HepG2 (cell line): ENCODE data around the gene RIIAD1. TPM values are rescaled to one million over a fixed set of nuclear protein-coding genes. Genes with fewer than 3 reads are reported as not detected.

Source experiments
- ATAC-seq: fragments of 200-7000 bp; cut with Tn5 transposase; 3 replicates; pipeline ENCODE4 v1.9.1; 2020; ENCODE audit warnings: mild to moderate bottlenecking, moderate library complexity
- BruUV-seq: library from RNA; stranded (reverse); fragments of 400-500 nt; replicated peaks from 2 replicates; lab custom pipeline; 2021; lab: Mats Ljungman, UMichigan
- CTCF ChIA-PET: fragments of 300-600 bp; formaldehyde crosslinking; extraction: SDS; loops from one replicate; lab custom pipeline; 2021; ENCODE audit warnings: low total read pairs, inconsistent platforms, low intra/inter-chr PET ratio; lab: Yijun Ruan, JAX
- POLR2A ChIA-PET: fragments of 350-600 bp; sonication (Branson Sonifier 250); formaldehyde crosslinking; loops from one replicate; lab custom pipeline; 2020; ENCODE audit warnings: antibody characterized with exemption, inconsistent platforms; lab: Yijun Ruan, JAX
- DNase-seq: peaks from one replicate; pipeline ENCODE4 v3.0.0-alpha.2; 2015; ENCODE audit warnings: low spot score
- FAIRE-seq: peaks from 3 replicates; lab custom pipeline; 2011; peaks lifted over from hg19 to GRCh38; lab: Jason Lieb, UNC
- H2AFZ ChIP-seq: one replicate; pipeline ENCODE4 v1.6.1; 2011; ENCODE audit warnings: low read length, inconsistent platforms
- H3K27ac ChIP-seq: fragments of 300-600 bp; 3 replicates; pipeline ENCODE4 v1.8.0; 2011; ENCODE audit warnings: mixed run types, mild to moderate bottlenecking, mixed read lengths, low read length, inconsistent platforms; ENCODE audit not compliant: insufficient read depth; ENCODE audit errors: extremely low read length
- H3K27me3 ChIP-seq, 2 experiments: fragments of 200-600 bp in 1 of 2; 2 replicates in 1 of 2; 3 replicates in 1 of 2; pipeline versions ENCODE4 v1.6.0 to v1.8.0; 2011; ENCODE audit warnings: low read length in 2 of 2, mild to moderate bottlenecking in 2 of 2, moderate library complexity in 2 of 2, inconsistent platforms in 1 of 2; ENCODE audit not compliant: insufficient read depth in 2 of 2, control insufficient read depth in 1 of 2
- H3K36me3 ChIP-seq, 2 experiments: fragments of 200-600 bp in 1 of 2; replicated peaks in 1 of 2; 2 replicates in 1 of 2; 3 replicates in 1 of 2; pipeline versions ENCODE4 v1.5.1 to v1.8.0; 2011; ENCODE audit warnings: low read length in 2 of 2, inconsistent platforms in 1 of 2; ENCODE audit not compliant: insufficient read depth in 2 of 2, control insufficient read depth in 1 of 2
- H3K4me1 ChIP-seq: 2 replicates; pipeline ENCODE4 v1.5.1; 2012; ENCODE audit warnings: low read length, inconsistent platforms; ENCODE audit not compliant: insufficient read depth
- H3K4me2 ChIP-seq: 2 replicates; pipeline ENCODE4 v1.6.0; 2011; ENCODE audit warnings: low read depth, low read length, inconsistent platforms
- H3K4me3 ChIP-seq, 3 experiments: fragments of 200-600 bp in 1 of 3; sonication (generic), shearing (Covaris generic) in 1 of 3; replicated peaks in 1 of 3; 2 replicates each; pipeline ENCODE4 v1.5.1; 2011 to 2016; ENCODE audit warnings: low read length in 3 of 3, inconsistent platforms in 2 of 3, low read depth in 2 of 3, mild to moderate bottlenecking in 2 of 3, control low read depth in 1 of 3, mixed read lengths in 1 of 3; ENCODE audit not compliant: insufficient read depth in 1 of 3
- H3K79me2 ChIP-seq: one replicate; pipeline ENCODE4 v1.6.1; 2011; ENCODE audit warnings: low read length, inconsistent platforms; ENCODE audit not compliant: insufficient read depth
- H3K9ac ChIP-seq: 2 replicates; pipeline ENCODE4 v1.6.0; 2011; ENCODE audit warnings: mild to moderate bottlenecking, low read depth, low read length, inconsistent platforms; ENCODE audit not compliant: insufficient read depth
- H3K9me3 ChIP-seq: 2 replicates; pipeline ENCODE4 v1.5.1; 2012; ENCODE audit warnings: mild to moderate bottlenecking, low read length
- H4K20me1 ChIP-seq: 2 replicates; pipeline ENCODE4 v1.6.0; 2011; ENCODE audit warnings: inconsistent platforms, mild to moderate bottlenecking, low read length, moderate library complexity; ENCODE audit not compliant: insufficient read depth
- ADNP ChIP-seq: sonication (generic); formaldehyde crosslinking; IDR thresholded peaks from 2 replicates; pipeline ENCODE4 v1.4.0; 2020; ENCODE audit warnings: missing genetic modification reagents
- EED ChIP-seq: sonication (generic); formaldehyde crosslinking; IDR thresholded peaks from 2 replicates; pipeline ENCODE4 v1.5.0; 2020; ENCODE audit warnings: mild to moderate bottlenecking, missing genetic modification reagents
- KAT7 ChIP-seq: IDR thresholded peaks from 2 replicates; pipeline ENCODE4 v1.6.1; 2018; ENCODE audit warnings: borderline replicate concordance, missing compliant biosample characterization
- MBNL3 ChIP-seq: fragments of 250-450 bp; sonication (Bioruptor Pico); conservative IDR thresholded peaks from 2 replicates; pipeline ENCODE4 v1.8.0; 2022; ENCODE audit warnings: mild to moderate bottlenecking, inconsistent platforms
- MEIS1 ChIP-seq: sonication (generic); formaldehyde crosslinking; IDR thresholded peaks from 2 replicates; pipeline ENCODE4 v1.9.0; 2021; ENCODE audit warnings: mild to moderate bottlenecking, missing genetic modification reagents, moderate library complexity, borderline replicate concordance
- NFATC3 ChIP-seq: sonication (generic); formaldehyde crosslinking; IDR thresholded peaks from 2 replicates; pipeline ENCODE4 v1.5.1; 2020; ENCODE audit warnings: mild to moderate bottlenecking, missing genetic modification reagents
- NFE2 ChIP-seq: sonication (generic); formaldehyde crosslinking; IDR thresholded peaks from 2 replicates; pipeline ENCODE4 v1.4.0; 2020; ENCODE audit warnings: missing genetic modification reagents
- NFKB2 ChIP-seq: sonication (generic); formaldehyde crosslinking; IDR thresholded peaks from 2 replicates; pipeline ENCODE4 v1.4.0; 2020; ENCODE audit warnings: missing genetic modification reagents, borderline replicate concordance
- PHF8 ChIP-seq: sonication (generic); formaldehyde crosslinking; IDR thresholded peaks from 2 replicates; pipeline ENCODE4 v1.5.0; 2020; ENCODE audit warnings: missing genetic modification reagents
- RBAK ChIP-seq: sonication (generic); formaldehyde crosslinking; IDR thresholded peaks from 2 replicates; pipeline ENCODE4 v1.5.1; 2020; ENCODE audit warnings: mild to moderate bottlenecking, missing genetic modification reagents
- SIX1 ChIP-seq: sonication (generic); formaldehyde crosslinking; IDR thresholded peaks from 2 replicates; pipeline ENCODE4 v1.4.0; 2020; ENCODE audit warnings: missing genetic modification reagents, borderline replicate concordance
- ZEB1 ChIP-seq: IDR thresholded peaks from 2 replicates; pipeline ENCODE4 v1.6.1; 2012; ENCODE audit warnings: mild to moderate bottlenecking, low read depth, inconsistent platforms; ENCODE audit not compliant: insufficient replicate concordance
- ZNF20 ChIP-seq: sonication (generic); formaldehyde crosslinking; IDR thresholded peaks from 2 replicates; pipeline ENCODE4 v1.4.0; 2020; ENCODE audit warnings: mild to moderate bottlenecking, moderate library complexity, missing genetic modification reagents
- ZNF263 ChIP-seq: sonication (generic); formaldehyde crosslinking; IDR thresholded peaks from 2 replicates; pipeline ENCODE4 v1.4.0; 2020; ENCODE audit warnings: missing genetic modification reagents
- ZNF296 ChIP-seq: sonication (generic); formaldehyde crosslinking; conservative IDR thresholded peaks from 2 replicates; pipeline ENCODE4 v1.5.0; 2020; ENCODE audit warnings: mild to moderate bottlenecking, missing genetic modification reagents
- ZNF570 ChIP-seq: sonication (generic); formaldehyde crosslinking; IDR thresholded peaks from 2 replicates; pipeline ENCODE4 v1.4.0; 2020; ENCODE audit warnings: mild to moderate bottlenecking, missing genetic modification reagents, borderline replicate concordance
- WGBS: methylation state at CpG from one replicate; pipeline ENCODE4 v1.1.6; 2017; ENCODE audit warnings: low lambda C conversion rate; 5-methylcytosine and 5-hydroxymethylcytosine counted together
- in situ Hi-C: cut with HindIII; loops from 2 replicates; pipeline ENCODE4 v1.10.0; 2017; ENCODE audit warnings: low pct_unique_long_range_greater_than_20kb; ENCODE audit not compliant: extremely low pct_ligation_motif_present
- intact Hi-C: fragments of 100-400 bp; cut with micrococcal nuclease; formaldehyde crosslinking; loops from one replicate; pipeline ENCODE4 v1.10.0; 2022; ENCODE audit not compliant: unreplicated experiment
- polyA plus RNA-seq, 8 experiments: library from polyadenylated mRNA; depleted of rRNA in 3 of 8; stranded (reverse) in 7 of 8; unstranded in 1 of 8; fragments of >200 nt; fragmentation: Illumina TruSeq in 4 of 8; extraction: Trizol in 4 of 8; gene quantifications; 2 replicates each; pipeline versions ENCODE4 v1.2.1 to v1.2.3, GENCODE V29; 2011 to 2016; ENCODE audit warnings: low read depth in 4 of 8, missing spikeins in 1 of 8, mixed read lengths in 1 of 8; ENCODE audit not compliant: insufficient read depth in 1 of 8
- total RNA-seq, 5 experiments: library from RNA; depleted of rRNA; stranded (reverse); fragments of >200 nt; fragmentation: Illumina TruSeq; extraction: Trizol; gene quantifications; 2 replicates each; pipeline ENCODE4 v1.2.3, GENCODE V29; 2016; ENCODE audit warnings: low read depth in 1 of 5
- TF ChIP-seq, protein P1 (sequence below): sonication (generic); formaldehyde crosslinking; IDR thresholded peaks from 2 replicates; pipeline ENCODE4 v1.8.0; 2022; ENCODE audit warnings: missing genetic modification reagents, mild to moderate bottlenecking, inconsistent platforms, borderline replicate concordance
- TF ChIP-seq, protein P2 (sequence below), 2 experiments: sonication (generic) in 1 of 2; formaldehyde crosslinking in 1 of 2; IDR thresholded peaks; 2 replicates each; pipeline versions ENCODE4 v1.4.0 to v1.6.1; 2016 to 2020; ENCODE audit warnings: borderline replicate concordance in 1 of 2, low read depth in 1 of 2, mild to moderate bottlenecking in 1 of 2, missing genetic modification reagents in 1 of 2

RIIAD1 gene
- total and polyA plus RNA-seq, 2 of the 13 experiments (the other 11 are each of a cell fraction or from before 2014, with no cell fraction given), result not detected

DNA sequence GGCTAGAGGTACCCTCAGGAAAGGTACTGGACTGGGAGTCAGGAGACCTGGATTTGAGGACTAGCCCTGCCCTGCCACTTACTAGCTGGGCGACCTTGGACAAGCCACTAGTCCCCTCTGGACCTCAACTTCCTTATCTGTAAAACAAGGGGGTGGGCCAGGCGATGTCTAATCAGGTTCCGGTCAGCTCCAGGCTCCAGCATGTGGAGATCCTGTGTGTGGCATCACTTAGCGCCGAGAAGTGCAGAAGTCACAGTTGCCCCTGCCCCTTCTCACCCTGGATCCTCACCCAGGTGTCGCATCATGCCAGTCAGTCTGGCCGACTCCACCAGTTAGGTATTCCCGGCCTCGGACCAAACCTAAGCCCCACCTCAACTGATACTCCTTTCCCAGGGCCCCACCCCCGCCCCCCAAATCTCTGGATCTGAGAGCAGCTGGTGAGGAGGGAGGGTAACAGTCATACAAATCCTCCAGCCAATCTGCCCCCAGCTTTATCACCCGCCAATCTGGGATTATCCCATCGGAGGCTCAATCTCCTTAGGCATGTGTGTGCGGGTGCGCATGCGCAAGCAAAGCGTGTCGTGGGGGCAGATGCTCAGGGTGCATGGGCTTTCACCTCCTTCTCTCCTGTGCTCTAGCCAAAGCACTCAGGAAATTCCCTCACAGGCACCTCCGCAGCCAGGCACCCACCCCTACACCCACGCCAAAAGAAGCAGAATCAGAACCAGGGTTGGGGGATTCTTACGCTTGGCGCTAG lies 10.1 kb upstream of the RIIAD1 start:
- ATAC-seq (no peak), DNase-seq (no peak), FAIRE-seq (no peak)
- in situ Hi-C loops, result loop anchor here (10.0 kb wide), 1 partner anchor 124 kb away; the partner anchor contains the start of genes C2CD4D and RORC
- H4K20me1 ChIP-seq, result no peaks in the 10 kb centered on the region
- no peaks in the 10 kb centered on the region for H3K36me3 ChIP-seq
- no peaks in the 10 kb centered on the region for H3K9me3 ChIP-seq
- no TSS peak for BruUV-seq
- H3K9ac ChIP-seq, result no peak overlapping the region
- H3K79me2 ChIP-seq, result no peaks in the 10 kb centered on the region
- intact Hi-C loops, result no loop called here
- TF ChIP-seq ZNF263 (CRISPR knock-in tag) (no peak), SIX1 (no peak), MBNL3 (CRISPR knock-in tag) (no peak), MEIS1 (CRISPR knock-in tag) (no peak), ZNF20 (CRISPR knock-in tag) (no peak), EED (CRISPR knock-in tag) (no peak), ZNF570 (CRISPR knock-in tag) (no peak), KAT7 (CRISPR knock-in tag) (no peak), NFKB2 (CRISPR knock-in tag) (no peak), NFE2 (CRISPR knock-in tag) (no peak), ZNF296 (CRISPR knock-in tag) (no peak), RBAK (CRISPR knock-in tag) (no peak), ADNP (CRISPR knock-in tag) (no peak), ZEB1 (no peak), NFATC3 (CRISPR knock-in tag) (no peak), PHF8 (no peak)
- TF ChIP-seq, protein P1, sequence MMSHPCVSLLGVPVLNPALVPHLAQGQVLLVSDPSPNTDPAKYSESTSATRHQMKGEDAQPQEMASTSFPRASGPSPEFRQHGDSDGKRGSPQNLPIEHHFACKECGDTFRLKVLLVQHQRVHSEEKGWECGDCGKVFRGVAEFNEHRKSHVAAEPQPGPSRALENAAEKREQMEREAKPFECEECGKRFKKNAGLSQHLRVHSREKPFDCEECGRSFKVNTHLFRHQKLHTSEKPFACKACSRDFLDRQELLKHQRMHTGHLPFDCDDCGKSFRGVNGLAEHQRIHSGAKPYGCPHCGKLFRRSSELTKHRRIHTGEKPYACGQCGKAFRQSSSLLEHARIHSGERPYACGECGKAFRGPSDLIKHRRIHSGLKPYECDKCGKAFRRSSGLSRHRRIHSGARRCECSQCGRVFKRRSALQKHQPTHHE (CRISPR knock-in tag), result no peak
- TF ChIP-seq, protein P2, sequence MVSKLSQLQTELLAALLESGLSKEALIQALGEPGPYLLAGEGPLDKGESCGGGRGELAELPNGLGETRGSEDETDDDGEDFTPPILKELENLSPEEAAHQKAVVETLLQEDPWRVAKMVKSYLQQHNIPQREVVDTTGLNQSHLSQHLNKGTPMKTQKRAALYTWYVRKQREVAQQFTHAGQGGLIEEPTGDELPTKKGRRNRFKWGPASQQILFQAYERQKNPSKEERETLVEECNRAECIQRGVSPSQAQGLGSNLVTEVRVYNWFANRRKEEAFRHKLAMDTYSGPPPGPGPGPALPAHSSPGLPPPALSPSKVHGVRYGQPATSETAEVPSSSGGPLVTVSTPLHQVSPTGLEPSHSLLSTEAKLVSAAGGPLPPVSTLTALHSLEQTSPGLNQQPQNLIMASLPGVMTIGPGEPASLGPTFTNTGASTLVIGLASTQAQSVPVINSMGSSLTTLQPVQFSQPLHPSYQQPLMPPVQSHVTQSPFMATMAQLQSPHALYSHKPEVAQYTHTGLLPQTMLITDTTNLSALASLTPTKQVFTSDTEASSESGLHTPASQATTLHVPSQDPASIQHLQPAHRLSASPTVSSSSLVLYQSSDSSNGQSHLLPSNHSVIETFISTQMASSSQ (IDR thresholded peaks at IDR 0.05; ENCODE audit: low read depth), result no peak
- TF ChIP-seq, protein P2 (CRISPR knock-in tag; IDR thresholded peaks at IDR 0.05; ENCODE audit: borderline replicate concordance), result no peak
- H3K4me3 ChIP-seq, result no peak overlapping the region
- H3K27ac ChIP-seq, result no peak overlapping the region
- ChIA-PET CTCF (no interaction called here), POLR2A (no interaction called here)
- WGBS, result 77% methylated on average over 12 of the region's 21 CpGs
- H2AFZ ChIP-seq, result no peak overlapping the region
- peaks cover 44% of the 10 kb centered on the region for H3K4me1 ChIP-seq
- peaks cover 0 to 9% of the 10 kb centered on the region in 2 experiments; a peak in 2 of 5 replicates for H3K27me3 ChIP-seq
- H3K4me2 ChIP-seq, result no peak overlapping the region
